IMR-90 (cell line): Measurements from ENCODE around the gene BAZ2B. TPM values are rescaled to one million over a fixed set of nuclear protein-coding genes. Genes with fewer than 3 reads are reported as not detected.
A peak's percentile ranks its signal among the peaks of the same experiment; 100 is the strongest.

Experiments used
- ATAC-seq: fragments of 200-7000 bp; cut with Tn5 transposase; 2 replicates; pipeline ENCODE4 v1.9.1; 2020; ENCODE audit warnings: low read depth, mild to moderate bottlenecking, moderate library complexity
- BruUV-seq: library from RNA; stranded (reverse); fragments of 400-500 nt; replicated peaks from 2 replicates; lab custom pipeline; 2021; lab: Mats Ljungman, UMichigan
- CTCF ChIA-PET: fragments of 300-600 bp; formaldehyde crosslinking; extraction: SDS; loops from one replicate; lab custom pipeline; 2021; ENCODE audit warnings: antibody characterized with exemption; lab: Yijun Ruan, JAX
- POLR2A ChIA-PET: fragments of 300-600 bp; sonication (Branson Sonifier 250); formaldehyde crosslinking; loops from one replicate; lab custom pipeline; 2022; ENCODE audit warnings: antibody characterized with exemption; ENCODE audit not compliant: unreplicated experiment; lab: Charles Lee
- DNase-seq: peaks from one replicate; pipeline ENCODE4 v3.0.0; 2013
- H2AFZ ChIP-seq: replicated peaks from 2 replicates; pipeline ENCODE3; 2013; ENCODE audit warnings: low read length, mild to moderate bottlenecking; ENCODE audit not compliant: poor library complexity
- H2AK5ac ChIP-seq: 2 replicates; pipeline ENCODE4 v1.6.1; 2013; ENCODE audit warnings: low read depth, low read length, inconsistent platforms
- H2AK9ac ChIP-seq: replicated peaks from 2 replicates; pipeline ENCODE3; 2013; ENCODE audit warnings: mild to moderate bottlenecking, low read depth, low read length, moderate library complexity; ENCODE audit not compliant: poor library complexity
- H2BK120ac ChIP-seq: 2 replicates; pipeline ENCODE4 v1.6.1; 2013; ENCODE audit warnings: low read depth, low read length, inconsistent platforms
- H2BK15ac ChIP-seq: 3 replicates; pipeline ENCODE4 v1.6.1; 2013; ENCODE audit warnings: low read depth, low read length, inconsistent platforms
- H2BK20ac ChIP-seq: 2 replicates; pipeline ENCODE4 v1.6.1; 2013; ENCODE audit warnings: low read depth, mild to moderate bottlenecking, inconsistent platforms, low read length, moderate library complexity
- H2BK5ac ChIP-seq: 2 replicates; pipeline ENCODE4 v1.6.1; 2013; ENCODE audit warnings: mild to moderate bottlenecking, low read depth, low read length, inconsistent platforms; ENCODE audit not compliant: poor library complexity, severe bottlenecking
- H3K14ac ChIP-seq: replicated peaks from 2 replicates; pipeline ENCODE4 v1.6.1; 2013; ENCODE audit warnings: low read depth, low read length, inconsistent platforms
- H3K18ac ChIP-seq: 2 replicates; pipeline ENCODE4 v1.6.1; 2013; ENCODE audit warnings: low read depth, low read length, control low read depth
- H3K23ac ChIP-seq: 2 replicates; pipeline ENCODE4 v1.6.1; 2013; ENCODE audit warnings: low read depth, low read length, inconsistent platforms
- H3K27ac ChIP-seq: 2 replicates; pipeline ENCODE4 v1.5.1; 2013; ENCODE audit warnings: mild to moderate bottlenecking, control low read depth, low read length; ENCODE audit not compliant: insufficient read depth
- H3K27me3 ChIP-seq: 2 replicates; pipeline ENCODE4 v1.6.1; 2013; ENCODE audit warnings: low read length; ENCODE audit not compliant: control insufficient read depth, insufficient read depth
- H3K36me3 ChIP-seq: 2 replicates; pipeline ENCODE4 v1.6.1; 2013; ENCODE audit warnings: low read length, mixed read lengths; ENCODE audit not compliant: control insufficient read depth, insufficient read depth
- H3K4ac ChIP-seq: 2 replicates; pipeline ENCODE4 v1.6.1; 2013; ENCODE audit warnings: low read depth, low read length, inconsistent platforms
- H3K4me1 ChIP-seq: 2 replicates; pipeline ENCODE4 v1.6.1; 2013; ENCODE audit warnings: low read length, mixed read lengths; ENCODE audit not compliant: control insufficient read depth, insufficient read depth
- H3K4me2 ChIP-seq: 2 replicates; pipeline ENCODE4 v1.6.1; 2013; ENCODE audit warnings: low read depth, mild to moderate bottlenecking, control low read depth, low read length, moderate library complexity
- H3K4me3 ChIP-seq: 2 replicates; pipeline ENCODE4 v1.5.1; 2013; ENCODE audit warnings: low read depth, mild to moderate bottlenecking, control low read depth, low read length, moderate library complexity; ENCODE audit not compliant: insufficient read depth
- H3K56ac ChIP-seq: 2 replicates; pipeline ENCODE4 v1.6.1; 2013; ENCODE audit warnings: low read length, inconsistent platforms; ENCODE audit not compliant: insufficient read depth; ENCODE audit errors: extremely low read depth
- H3K79me1 ChIP-seq, 2 experiments: 2 replicates each; pipeline ENCODE4 v1.6.1; 2013; ENCODE audit warnings: low read length in 2 of 2, inconsistent platforms in 1 of 2, low read depth in 1 of 2
- H3K9ac ChIP-seq: 2 replicates; pipeline ENCODE4 v1.6.1; 2013; ENCODE audit warnings: low read depth, low read length, control low read depth
- H3K9me1 ChIP-seq: 2 replicates; pipeline ENCODE4 v1.6.1; 2013; ENCODE audit warnings: low read length, inconsistent platforms; ENCODE audit not compliant: insufficient read depth
- H3K9me3 ChIP-seq: 2 replicates; pipeline ENCODE4 v1.6.1; 2013; ENCODE audit warnings: low read length; ENCODE audit not compliant: control insufficient read depth, insufficient read depth
- H4K20me1 ChIP-seq: 2 replicates; pipeline ENCODE4 v1.6.1; 2013; ENCODE audit warnings: low read length, inconsistent platforms; ENCODE audit not compliant: insufficient read depth
- H4K5ac ChIP-seq: 2 replicates; pipeline ENCODE4 v1.6.1; 2013; ENCODE audit warnings: mild to moderate bottlenecking, low read depth, low read length, control low read depth
- H4K8ac ChIP-seq, 2 experiments: 2 replicates each; pipeline ENCODE4 v1.6.1; 2013; ENCODE audit warnings: low read depth in 2 of 2, low read length in 2 of 2, control low read depth in 1 of 2, inconsistent platforms in 1 of 2
- H4K91ac ChIP-seq: 2 replicates; pipeline ENCODE4 v1.6.1; 2013; ENCODE audit warnings: low read depth, low read length, inconsistent platforms; ENCODE audit not compliant: insufficient read depth
- BHLHE40 ChIP-seq: fragments of 150-350 bp; IDR thresholded peaks from 2 replicates; pipeline ENCODE4 v1.6.1; 2016; ENCODE audit warnings: mild to moderate bottlenecking, low read depth, low read length
- CEBPB ChIP-seq: IDR thresholded peaks from 2 replicates; pipeline ENCODE4 v1.6.1; 2012; ENCODE audit warnings: low read depth, low read length, improper control_type of control experiment
- CHD1 ChIP-seq: IDR thresholded peaks from 2 replicates; pipeline ENCODE4 v1.6.1; 2012; ENCODE audit warnings: low read depth, low read length, improper control_type of control experiment
- CTCF ChIP-seq: conservative IDR thresholded peaks from 2 replicates; pipeline ENCODE4 v1.5.1; 2012; ENCODE audit warnings: mild to moderate bottlenecking, low read depth, low read length, improper control_type of control experiment
- ELK1 ChIP-seq: fragments of 150-350 bp; IDR thresholded peaks from 2 replicates; pipeline ENCODE4 v1.6.1; 2016; ENCODE audit warnings: low read depth, mild to moderate bottlenecking, low read length, moderate library complexity, borderline replicate concordance
- FOS ChIP-seq: fragments of 150-350 bp; IDR thresholded peaks from 2 replicates; pipeline ENCODE4 v1.6.1; 2016; ENCODE audit warnings: low read depth, low read length
- MAFK ChIP-seq: IDR thresholded peaks from 2 replicates; pipeline ENCODE4 v1.6.1; 2012; ENCODE audit warnings: low read depth, low read length, improper control_type of control experiment
- MAZ ChIP-seq: IDR thresholded peaks from 2 replicates; pipeline ENCODE4 v1.6.1; 2012; ENCODE audit warnings: low read depth, mild to moderate bottlenecking, low read length, improper control_type of control experiment, moderate library complexity, borderline replicate concordance
- MXI1 ChIP-seq: IDR thresholded peaks from 2 replicates; pipeline ENCODE4 v1.6.1; 2012; ENCODE audit warnings: low read depth, mild to moderate bottlenecking, low read length, moderate library complexity, borderline replicate concordance
- NFE2L2 ChIP-seq: fragments of 150-350 bp; IDR thresholded peaks from 2 replicates; pipeline ENCODE4 v1.6.1; 2016; ENCODE audit warnings: low read depth, mild to moderate bottlenecking, low read length
- POLR2A ChIP-seq: IDR thresholded peaks from 2 replicates; pipeline ENCODE4 v1.6.1; 2012; ENCODE audit warnings: mild to moderate bottlenecking, low read depth, low read length
- RAD21 ChIP-seq: IDR thresholded peaks from 2 replicates; pipeline ENCODE4 v1.6.1; 2012; ENCODE audit warnings: low read length, improper control_type of control experiment
- RCOR1 ChIP-seq: IDR thresholded peaks from 2 replicates; pipeline ENCODE4 v1.6.1; 2012; ENCODE audit warnings: mild to moderate bottlenecking, low read length, improper control_type of control experiment; ENCODE audit not compliant: insufficient replicate concordance
- RFX5 ChIP-seq: IDR thresholded peaks from 2 replicates; pipeline ENCODE4 v1.8.0; 2012; ENCODE audit warnings: low read depth, mild to moderate bottlenecking, low read length, moderate library complexity
- SMC3 ChIP-seq: fragments of 150-350 bp; IDR thresholded peaks from 2 replicates; pipeline ENCODE4 v1.6.1; 2016; ENCODE audit warnings: low read depth, mild to moderate bottlenecking, antibody characterized with exemption, low read length, moderate library complexity
- USF2 ChIP-seq: fragments of 150-350 bp; IDR thresholded peaks from 2 replicates; pipeline ENCODE4 v1.6.1; 2017; ENCODE audit warnings: mild to moderate bottlenecking, antibody characterized with exemption, low read length, low read depth
- dilution Hi-C: fragments of 300-500 bp; cut with HindIII; formaldehyde crosslinking; loops from one replicate; pipeline ENCODE4 v1.14.3; 2018; ENCODE audit warnings: low sequenced_read_pairs; ENCODE audit not compliant: unreplicated experiment
- in situ Hi-C: fragments of 300-500 bp; cut with MboI; formaldehyde crosslinking; loops from 3 replicates; pipeline ENCODE4 v1.14.3; 2019; ENCODE audit warnings: low sequenced_read_pairs, inconsistent platforms, mixed read lengths
- intact Hi-C: fragments of 100-400 bp; cut with micrococcal nuclease; formaldehyde crosslinking; loops from 2 replicates; pipeline ENCODE4 v1.10.0; 2022
- polyA plus RNA-seq, 3 experiments: library from polyadenylated mRNA; depleted of rRNA; stranded (reverse); fragments of >200 nt; gene quantifications; 2 replicates each; pipeline ENCODE4 v1.2.3, GENCODE V29; 2012; ENCODE audit warnings: low replicate concordance in 1 of 3
- total RNA-seq: library from RNA; depleted of rRNA; stranded (reverse); fragments of >200 nt; gene quantifications from 2 replicates; pipeline ENCODE4 v1.2.3, GENCODE V29; 2012

Gene BAZ2B
- total and polyA plus RNA-seq, 2 of the 4 experiments (the other 2 are of a cell fraction): 8.9 to 42.1 TPM

GRCh38 chr2:159497256-159497655, 119.1 kb downstream of the BAZ2B start:
- peak; percentile 21 for TF ChIP-seq RAD21
- TF ChIP-seq ELK1: no peak
- peak; percentile 57 for TF ChIP-seq FOS
- TF ChIP-seq USF2: peak; percentile 80
- TF ChIP-seq BHLHE40: no peak
- TF ChIP-seq MAZ: no peak
- TF ChIP-seq SMC3: no peak
- TF ChIP-seq POLR2A: no peak
- TF ChIP-seq MXI1: no peak
- no peak for TF ChIP-seq NFE2L2
- TF ChIP-seq RFX5: no peak
- TF ChIP-seq CHD1: no peak
- TF ChIP-seq MAFK: peak; percentile 48; the same call in 1 of the 2 replicates
- no peak for TF ChIP-seq CTCF
- TF ChIP-seq CEBPB: peak; percentile 22; the same call in 1 of the 2 replicates
- TF ChIP-seq RCOR1: no peak
- H3K4ac ChIP-seq: no peak overlapping the region
- H3K4me2 ChIP-seq: no peak overlapping the region
- no peak overlapping the region for H3K23ac ChIP-seq
- no peak overlapping the region for H2AK5ac ChIP-seq
- H3K14ac ChIP-seq: no peak overlapping the region
- H2BK5ac ChIP-seq: peak overlapping the region; percentile 71
- H4K91ac ChIP-seq: no peak overlapping the region
- CTCF ChIA-PET: no interaction called here
- no peaks in the 10 kb centered on the region for H3K9me1 ChIP-seq
- DNase-seq (peak; percentile 95), ATAC-seq (peak; percentile 94)
- H4K5ac ChIP-seq: no peak overlapping the region
- no peak overlapping the region for H3K27ac ChIP-seq
- dilution Hi-C loops (no loop called here), in situ Hi-C loops (no loop called here), intact Hi-C loops (no loop called here)
- H3K56ac ChIP-seq: no peak overlapping the region
- H2AFZ ChIP-seq: no peak overlapping the region
- peaks cover 0 to 5% of the 10 kb centered on the region in 2 experiments; a peak in 1 of 4 replicates for H3K79me1 ChIP-seq
- H4K20me1 ChIP-seq: no peaks in the 10 kb centered on the region
- H4K8ac ChIP-seq: no peak overlapping the region
- H3K9me3 ChIP-seq: no peaks in the 10 kb centered on the region
- H2BK120ac ChIP-seq: no peak overlapping the region
- BruUV-seq: no TSS peak
- H2AK9ac ChIP-seq: no peak overlapping the region
- POLR2A ChIA-PET: no interaction called here
- no peaks in the 10 kb centered on the region for H3K36me3 ChIP-seq
- H2BK20ac ChIP-seq: no peak overlapping the region
- no peak overlapping the region for H3K4me3 ChIP-seq
- H3K4me1 ChIP-seq: no peaks in the 10 kb centered on the region
- H3K9ac ChIP-seq: no peak overlapping the region
- no peak overlapping the region for H3K18ac ChIP-seq
- no peaks in the 10 kb centered on the region for H3K27me3 ChIP-seq
- no peak overlapping the region for H2BK15ac ChIP-seq
